ENCODE results near the gene TSPAN4. TPM values are rescaled to one million over a fixed set of nuclear protein-coding genes. Genes with fewer than 3 reads are reported as not detected.

The TSPAN4 gene
- total and polyA plus RNA-seq, 4 donors = 16.5 to 38.1 (median 30.4) TPM

DNA sequence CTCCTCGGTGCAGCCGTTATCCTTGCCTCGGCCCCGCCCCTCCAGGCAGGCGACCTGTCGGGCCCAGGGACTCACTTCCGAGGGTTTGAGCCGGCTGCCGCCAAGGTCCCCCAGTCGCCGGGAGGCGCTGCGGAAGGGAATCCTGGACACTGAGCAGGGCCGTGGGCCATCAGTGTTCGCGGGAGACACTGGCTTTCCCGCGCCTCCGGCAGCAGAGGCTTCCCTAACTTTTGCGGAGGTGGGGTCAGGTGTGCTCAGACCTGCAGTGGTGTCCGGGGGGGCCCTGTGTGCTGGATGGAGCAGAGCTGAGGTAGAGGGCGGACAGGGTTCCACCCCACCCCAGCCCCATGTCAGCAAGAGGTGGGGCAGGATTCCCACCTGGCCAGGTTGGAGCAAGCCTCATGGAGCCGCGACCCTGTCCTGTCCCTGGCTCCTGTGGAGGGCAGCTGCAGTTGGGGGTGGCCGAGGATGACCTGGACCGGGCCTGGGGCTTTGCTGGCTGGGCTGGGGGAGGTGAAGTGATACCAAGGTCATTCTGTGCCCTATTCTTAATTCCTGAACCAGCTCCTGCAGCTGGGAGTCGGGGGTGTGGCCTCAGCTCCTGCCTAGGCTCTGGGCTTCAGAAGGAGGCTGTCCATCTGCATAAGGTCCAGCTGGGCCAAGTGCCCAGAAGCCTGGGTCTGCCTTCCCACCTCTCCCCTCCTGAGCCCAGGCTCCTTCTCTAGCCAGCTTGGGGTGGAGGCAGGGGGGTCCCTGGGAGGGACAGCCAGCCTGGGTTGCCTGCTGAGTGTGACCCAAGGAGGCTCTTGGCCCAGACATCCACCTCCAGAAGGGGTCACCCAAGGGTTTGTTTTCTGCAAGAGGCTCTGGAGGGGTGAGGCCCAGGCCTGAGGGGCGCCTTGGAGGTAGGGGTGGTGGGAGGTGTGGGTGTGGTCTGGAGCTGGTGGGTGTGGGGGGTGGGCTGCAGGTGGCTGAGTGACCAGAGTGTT, 8.4 kb downstream of the TSPAN4 start:
- no peak for DNase-seq (ENCODE audit: low spot score)
- 80% methylated on average over 28 of the region's 28 CpGs for WGBS

More for the DNA sequence above, 8.4 kb downstream of the TSPAN4 start:
- no peak overlapping the region for H3K4me3 ChIP-seq (ENCODE audit: low read depth in 1 of 3, low read length in 3 of 3)
- TF ChIP-seq RAD21 (IDR thresholded peaks at IDR 0.05) = no peak
- no peak for TF ChIP-seq SP1 (IDR thresholded peaks at IDR 0.05)
- TF ChIP-seq, protein P1, sequence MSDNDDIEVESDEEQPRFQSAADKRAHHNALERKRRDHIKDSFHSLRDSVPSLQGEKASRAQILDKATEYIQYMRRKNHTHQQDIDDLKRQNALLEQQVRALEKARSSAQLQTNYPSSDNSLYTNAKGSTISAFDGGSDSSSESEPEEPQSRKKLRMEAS (IDR thresholded peaks at IDR 0.05) = no peak
- TF ChIP-seq, protein P2, sequence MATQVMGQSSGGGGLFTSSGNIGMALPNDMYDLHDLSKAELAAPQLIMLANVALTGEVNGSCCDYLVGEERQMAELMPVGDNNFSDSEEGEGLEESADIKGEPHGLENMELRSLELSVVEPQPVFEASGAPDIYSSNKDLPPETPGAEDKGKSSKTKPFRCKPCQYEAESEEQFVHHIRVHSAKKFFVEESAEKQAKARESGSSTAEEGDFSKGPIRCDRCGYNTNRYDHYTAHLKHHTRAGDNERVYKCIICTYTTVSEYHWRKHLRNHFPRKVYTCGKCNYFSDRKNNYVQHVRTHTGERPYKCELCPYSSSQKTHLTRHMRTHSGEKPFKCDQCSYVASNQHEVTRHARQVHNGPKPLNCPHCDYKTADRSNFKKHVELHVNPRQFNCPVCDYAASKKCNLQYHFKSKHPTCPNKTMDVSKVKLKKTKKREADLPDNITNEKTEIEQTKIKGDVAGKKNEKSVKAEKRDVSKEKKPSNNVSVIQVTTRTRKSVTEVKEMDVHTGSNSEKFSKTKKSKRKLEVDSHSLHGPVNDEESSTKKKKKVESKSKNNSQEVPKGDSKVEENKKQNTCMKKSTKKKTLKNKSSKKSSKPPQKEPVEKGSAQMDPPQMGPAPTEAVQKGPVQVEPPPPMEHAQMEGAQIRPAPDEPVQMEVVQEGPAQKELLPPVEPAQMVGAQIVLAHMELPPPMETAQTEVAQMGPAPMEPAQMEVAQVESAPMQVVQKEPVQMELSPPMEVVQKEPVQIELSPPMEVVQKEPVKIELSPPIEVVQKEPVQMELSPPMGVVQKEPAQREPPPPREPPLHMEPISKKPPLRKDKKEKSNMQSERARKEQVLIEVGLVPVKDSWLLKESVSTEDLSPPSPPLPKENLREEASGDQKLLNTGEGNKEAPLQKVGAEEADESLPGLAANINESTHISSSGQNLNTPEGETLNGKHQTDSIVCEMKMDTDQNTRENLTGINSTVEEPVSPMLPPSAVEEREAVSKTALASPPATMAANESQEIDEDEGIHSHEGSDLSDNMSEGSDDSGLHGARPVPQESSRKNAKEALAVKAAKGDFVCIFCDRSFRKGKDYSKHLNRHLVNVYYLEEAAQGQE (IDR thresholded peaks at IDR 0.05) = no peak
- no peak for TF ChIP-seq RXRA (IDR thresholded peaks at IDR 0.05)
- TF ChIP-seq, protein P3, sequence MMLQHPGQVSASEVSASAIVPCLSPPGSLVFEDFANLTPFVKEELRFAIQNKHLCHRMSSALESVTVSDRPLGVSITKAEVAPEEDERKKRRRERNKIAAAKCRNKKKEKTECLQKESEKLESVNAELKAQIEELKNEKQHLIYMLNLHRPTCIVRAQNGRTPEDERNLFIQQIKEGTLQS (IDR thresholded peaks at IDR 0.05) = no peak
- no peak for TF ChIP-seq TAF1 (conservative IDR thresholded peaks at IDR 0.05)
- TF ChIP-seq FOXA2 (IDR thresholded peaks at IDR 0.05) = no peak
- TF ChIP-seq, protein P4, sequence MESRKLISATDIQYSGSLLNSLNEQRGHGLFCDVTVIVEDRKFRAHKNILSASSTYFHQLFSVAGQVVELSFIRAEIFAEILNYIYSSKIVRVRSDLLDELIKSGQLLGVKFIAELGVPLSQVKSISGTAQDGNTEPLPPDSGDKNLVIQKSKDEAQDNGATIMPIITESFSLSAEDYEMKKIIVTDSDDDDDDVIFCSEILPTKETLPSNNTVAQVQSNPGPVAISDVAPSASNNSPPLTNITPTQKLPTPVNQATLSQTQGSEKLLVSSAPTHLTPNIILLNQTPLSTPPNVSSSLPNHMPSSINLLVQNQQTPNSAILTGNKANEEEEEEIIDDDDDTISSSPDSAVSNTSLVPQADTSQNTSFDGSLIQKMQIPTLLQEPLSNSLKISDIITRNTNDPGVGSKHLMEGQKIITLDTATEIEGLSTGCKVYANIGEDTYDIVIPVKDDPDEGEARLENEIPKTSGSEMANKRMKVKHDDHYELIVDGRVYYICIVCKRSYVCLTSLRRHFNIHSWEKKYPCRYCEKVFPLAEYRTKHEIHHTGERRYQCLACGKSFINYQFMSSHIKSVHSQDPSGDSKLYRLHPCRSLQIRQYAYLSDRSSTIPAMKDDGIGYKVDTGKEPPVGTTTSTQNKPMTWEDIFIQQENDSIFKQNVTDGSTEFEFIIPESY (IDR thresholded peaks at IDR 0.05) = no peak
- TF ChIP-seq, protein P5, sequence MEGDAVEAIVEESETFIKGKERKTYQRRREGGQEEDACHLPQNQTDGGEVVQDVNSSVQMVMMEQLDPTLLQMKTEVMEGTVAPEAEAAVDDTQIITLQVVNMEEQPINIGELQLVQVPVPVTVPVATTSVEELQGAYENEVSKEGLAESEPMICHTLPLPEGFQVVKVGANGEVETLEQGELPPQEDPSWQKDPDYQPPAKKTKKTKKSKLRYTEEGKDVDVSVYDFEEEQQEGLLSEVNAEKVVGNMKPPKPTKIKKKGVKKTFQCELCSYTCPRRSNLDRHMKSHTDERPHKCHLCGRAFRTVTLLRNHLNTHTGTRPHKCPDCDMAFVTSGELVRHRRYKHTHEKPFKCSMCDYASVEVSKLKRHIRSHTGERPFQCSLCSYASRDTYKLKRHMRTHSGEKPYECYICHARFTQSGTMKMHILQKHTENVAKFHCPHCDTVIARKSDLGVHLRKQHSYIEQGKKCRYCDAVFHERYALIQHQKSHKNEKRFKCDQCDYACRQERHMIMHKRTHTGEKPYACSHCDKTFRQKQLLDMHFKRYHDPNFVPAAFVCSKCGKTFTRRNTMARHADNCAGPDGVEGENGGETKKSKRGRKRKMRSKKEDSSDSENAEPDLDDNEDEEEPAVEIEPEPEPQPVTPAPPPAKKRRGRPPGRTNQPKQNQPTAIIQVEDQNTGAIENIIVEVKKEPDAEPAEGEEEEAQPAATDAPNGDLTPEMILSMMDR (IDR thresholded peaks at IDR 0.05; ENCODE audit: low read depth, low read length, missing input control) = no peak
- no peak for TF ChIP-seq JUND (IDR thresholded peaks at IDR 0.05)
- H3K27me3 ChIP-seq (ENCODE audit: control insufficient read depth in 4 of 4, insufficient read depth in 4 of 4, low read length in 3 of 4) = peaks cover 0 to 3% (median 0%) of the 10 kb centered on the region in 4 donors
- H3K4me1 ChIP-seq (ENCODE audit: control insufficient read depth in 4 of 4, insufficient read depth in 4 of 4, low read length in 3 of 4) = peaks cover 0 to 17% (median 5%) of the 10 kb centered on the region in 4 donors
- no peaks in the 10 kb centered on the region for H3K36me3 ChIP-seq (ENCODE audit: control insufficient read depth in 4 of 4, insufficient read depth in 3 of 4, low read depth in 1 of 4, low read length in 3 of 4)
- no peaks in the 10 kb centered on the region for H3K9me3 ChIP-seq (ENCODE audit: control insufficient read depth in 4 of 4, low read length in 3 of 4)
- no peak overlapping the region for H3K9ac ChIP-seq (ENCODE audit: low read depth in 1 of 2, low read length in 2 of 2)
- no peak overlapping the region for H3K27ac ChIP-seq (ENCODE audit: low read depth in 1 of 2, low read length in 2 of 2)
